ENCODE results near the gene TIMELESS. TPM values are rescaled to one million over a fixed set of nuclear protein-coding genes. Genes with fewer than 3 reads are reported as not detected.
"Not testable (repeated sequence)": the region's sequence is repeated elsewhere in the genome, so short reads cannot be mapped to it uniquely, and the experiment has no call there.

TIMELESS gene
- polyA plus RNA-seq, 2 of the 4 experiments (the other 2 are of a cell fraction), result 17.6 to 60.1 TPM

GRCh38 chr12:56448860-56449621 is at the start of gene TIMELESS (continued):
- TF ChIP-seq EP300 (IDR thresholded peaks at IDR 0.05), result no peak
- TF ChIP-seq CBX2 (IDR thresholded peaks at IDR 0.05; ENCODE audit: borderline replicate concordance, low read depth), result no peak
- TF ChIP-seq RFX5 (IDR thresholded peaks at IDR 0.05), result no peak
- 0 out of 2 replicates have a peak, but pooled peaks have one; percentile 68 for TF ChIP-seq HOXB13 (CRISPR knock-in tag; IDR thresholded peaks at IDR 0.05; ENCODE audit: low read depth)
- TF ChIP-seq JUN (IDR thresholded peaks at IDR 0.05), result peak; percentile 90 to 92
- no peak for TF ChIP-seq CHD4 (IDR thresholded peaks at IDR 0.05; ENCODE audit: borderline replicate concordance)
- TF ChIP-seq ESRRA (IDR thresholded peaks at IDR 0.05; ENCODE audit: borderline replicate concordance, low read length), result no peak
- TF ChIP-seq NFE2L2 (conservative IDR thresholded peaks at IDR 0.05; ENCODE audit: low read length), result no peak
- no peak for TF ChIP-seq HDAC2 (IDR thresholded peaks at IDR 0.05)
- TF ChIP-seq TP53 (CRISPR knock-in tag; IDR thresholded peaks at IDR 0.05), result peak; percentile 42; the same call in 1 of the 2 replicates
- peak; percentile 91 for TF ChIP-seq USF2 (IDR thresholded peaks at IDR 0.05)
- TF ChIP-seq ZSCAN20 (CRISPR knock-in tag; IDR thresholded peaks at IDR 0.05), result no peak
- TF ChIP-seq MAZ (IDR thresholded peaks at IDR 0.05; ENCODE audit: borderline replicate concordance, low read depth, low read length), result no peak
- no peak for TF ChIP-seq CEBPB (IDR thresholded peaks at IDR 0.05)
- peak; percentile 10 for TF ChIP-seq MAFK (IDR thresholded peaks at IDR 0.05; ENCODE audit: partially characterized antibody)
- 0 out of 2 replicates have a peak, but pooled peaks have one; percentile 32 for TF ChIP-seq KDM5A (IDR thresholded peaks at IDR 0.05)
- no peak for TF ChIP-seq ZNF302 (CRISPR knock-in tag; IDR thresholded peaks at IDR 0.05)
- no peak; the same call in 1 of the 2 replicates for TF ChIP-seq RARB (CRISPR knock-in tag; IDR thresholded peaks at IDR 0.05)
- no peak for TF ChIP-seq CHD2 (IDR thresholded peaks at IDR 0.05; ENCODE audit: low read length, partially characterized antibody)
- TF ChIP-seq KDM1A (IDR thresholded peaks at IDR 0.05; ENCODE audit: low read depth), result no peak
- no peak for TF ChIP-seq BHLHE40 (IDR thresholded peaks at IDR 0.05; ENCODE audit: low read depth, low read length)
- TF ChIP-seq TFCP2L1 (CRISPR knock-in tag; IDR thresholded peaks at IDR 0.05), result no peak

GRCh38 chr12:56498126-56498902 is 49.1 kb upstream of the TIMELESS start:
- DNase-seq (ENCODE audit: low read depth in 1 of 2, low spot score in 1 of 2); H3K4me2 ChIP-seq; POLR2A ChIA-PET; ATAC-seq; H3K27ac ChIP-seq; H3K9me3 ChIP-seq; H3K4me1 ChIP-seq; H3K4me3 ChIP-seq; FAIRE-seq: not testable (repeated sequence)
- CTCF ChIA-PET, result interaction anchor here (0.7 to 1.6 kb wide), 3 partner anchors 9 to 506 kb away, joined by 3 to 5 read pairs (median 4); no protein-coding TSS in a partner anchor
- 80% methylated on average over 14 of the region's 14 CpGs for WGBS (ENCODE audit: missing lambda C conversion rate)

DNA sequence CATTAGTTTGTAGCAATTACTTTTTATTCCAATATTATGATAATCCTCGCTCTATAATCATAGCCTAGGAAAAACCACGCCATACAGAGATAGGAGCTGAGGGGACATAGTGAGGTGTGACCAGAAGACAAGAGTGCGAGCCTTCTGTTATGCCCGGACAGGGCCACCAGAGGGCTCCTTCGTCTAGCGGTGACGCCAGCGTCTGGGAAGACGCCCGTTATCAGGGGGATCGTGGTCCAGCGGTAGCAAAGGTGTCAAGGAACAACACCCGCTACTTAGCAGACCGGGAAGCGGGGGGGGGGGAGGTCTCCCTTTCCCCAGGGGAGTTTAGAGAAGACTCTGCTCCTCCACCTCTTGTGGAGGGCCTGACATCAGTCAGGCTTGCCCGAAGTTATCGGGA is 47.5 kb upstream of the TIMELESS start:
- TF ChIP-seq RAD21 (conservative IDR thresholded peaks at IDR 0.05 in 1 of 2, IDR thresholded peaks at IDR 0.05 in 1 of 2) (peak; percentile 24 to 51; a peak in 3 of 5 replicates), CTCF (IDR thresholded peaks at IDR 0.05) (peak; percentile 35; the same call in 1 of the 3 replicates), SMC3 (IDR thresholded peaks at IDR 0.05) (peak; percentile 24; the same call in 1 of the 3 replicates)
- Histone ChIP-seq H3K4me2 (peak overlapping the region; percentile 63), H3K4me1 (peaks cover 14% of the 10 kb centered on the region), H3K27ac (peak overlapping the region in 1 of 2 experiments; percentile 56; a peak in 1 of 6 replicates)
- 10% methylated on average over 14 of the region's 17 CpGs for WGBS (ENCODE audit: missing lambda C conversion rate)
- CTCF ChIA-PET, result interaction anchor here (0.6 to 1.6 kb wide), 7 partner anchors 8 to 95 kb away, joined by 3 to 5 read pairs (median 4); no protein-coding TSS in a partner anchor
- DNase-seq (ENCODE audit: low read depth in 1 of 2, low spot score in 1 of 2), result peak in 1 of 2 experiments; percentile 52
- H3K4me3 ChIP-seq, POLR2A ChIA-PET, H3K9me3 ChIP-seq, FAIRE-seq: not testable (repeated sequence)
- ATAC-seq, result peak in 1 of 2 experiments; percentile 72; a peak in 3 of 6 replicates

- H3K4me3 ChIP-seq; H3K9me3 ChIP-seq; DNase-seq (ENCODE audit: low read depth in 1 of 2, low spot score in 1 of 2); H3K4me2 ChIP-seq; H3K27ac ChIP-seq; FAIRE-seq; ATAC-seq; POLR2A ChIA-PET; CTCF ChIA-PET: not testable (repeated sequence)
- WGBS (ENCODE audit: missing lambda C conversion rate), result 95% methylated on average over 22 of the region's 27 CpGs
- H3K4me1 ChIP-seq, result peaks cover 14% of the 10 kb centered on the region
These were observed 45.3 kb upstream of the TIMELESS start for GRCh38 chr12:56494481-56494880.

- DNase-seq (ENCODE audit: low read depth in 1 of 2, low spot score in 1 of 2); H3K9me3 ChIP-seq; ATAC-seq; H3K4me3 ChIP-seq; H3K27ac ChIP-seq; FAIRE-seq; H3K4me2 ChIP-seq; CTCF ChIA-PET; POLR2A ChIA-PET: not testable (repeated sequence)
- WGBS (ENCODE audit: missing lambda C conversion rate), result 94% methylated on average over 7 of the region's 15 CpGs
- H3K4me1 ChIP-seq, result peaks cover 14% of the 10 kb centered on the region
These were observed 44.8 kb upstream of the TIMELESS start for GRCh38 chr12:56494106-56494415.

Data from A549 (cell line).